ENCODE measurements around the gene INPP5A.

The INPP5A gene

DNA sequence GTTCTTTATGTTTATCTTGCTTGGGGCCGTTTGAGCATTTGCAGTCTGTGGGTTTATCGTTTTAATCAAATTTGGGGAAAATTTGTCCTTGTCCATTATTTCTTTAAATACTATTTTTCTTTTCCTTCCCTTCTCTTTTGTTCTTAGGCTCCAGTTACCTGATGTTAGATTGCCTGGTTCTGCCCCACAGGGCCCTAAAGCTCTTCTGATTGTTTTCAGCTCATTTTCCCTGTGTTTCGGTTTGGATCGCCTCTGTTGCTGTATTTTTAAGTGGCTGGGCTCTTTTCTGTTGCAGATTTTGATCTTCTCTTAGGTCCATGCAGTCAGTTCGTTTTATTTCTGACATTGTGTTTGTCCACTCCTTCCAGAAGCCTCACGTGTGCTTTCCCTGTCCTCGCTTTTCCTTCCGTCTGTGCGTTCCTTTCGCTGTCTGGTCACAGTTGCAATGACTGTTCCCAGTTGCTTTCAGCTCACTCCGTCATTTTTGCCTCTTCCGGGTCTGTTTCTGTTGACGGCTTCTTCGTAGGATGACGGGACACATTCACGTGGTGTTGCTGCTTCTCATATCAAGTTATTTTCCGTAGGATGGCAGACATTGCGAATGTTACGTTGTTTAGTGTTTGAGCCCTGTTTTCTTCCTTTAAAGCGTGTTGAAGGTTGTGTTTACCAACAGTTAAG lies 111.4 kb downstream of the INPP5A start:
- no peak overlapping the region for H3K4me3 ChIP-seq (ENCODE audit: low read length)
- TF ChIP-seq, protein P1, sequence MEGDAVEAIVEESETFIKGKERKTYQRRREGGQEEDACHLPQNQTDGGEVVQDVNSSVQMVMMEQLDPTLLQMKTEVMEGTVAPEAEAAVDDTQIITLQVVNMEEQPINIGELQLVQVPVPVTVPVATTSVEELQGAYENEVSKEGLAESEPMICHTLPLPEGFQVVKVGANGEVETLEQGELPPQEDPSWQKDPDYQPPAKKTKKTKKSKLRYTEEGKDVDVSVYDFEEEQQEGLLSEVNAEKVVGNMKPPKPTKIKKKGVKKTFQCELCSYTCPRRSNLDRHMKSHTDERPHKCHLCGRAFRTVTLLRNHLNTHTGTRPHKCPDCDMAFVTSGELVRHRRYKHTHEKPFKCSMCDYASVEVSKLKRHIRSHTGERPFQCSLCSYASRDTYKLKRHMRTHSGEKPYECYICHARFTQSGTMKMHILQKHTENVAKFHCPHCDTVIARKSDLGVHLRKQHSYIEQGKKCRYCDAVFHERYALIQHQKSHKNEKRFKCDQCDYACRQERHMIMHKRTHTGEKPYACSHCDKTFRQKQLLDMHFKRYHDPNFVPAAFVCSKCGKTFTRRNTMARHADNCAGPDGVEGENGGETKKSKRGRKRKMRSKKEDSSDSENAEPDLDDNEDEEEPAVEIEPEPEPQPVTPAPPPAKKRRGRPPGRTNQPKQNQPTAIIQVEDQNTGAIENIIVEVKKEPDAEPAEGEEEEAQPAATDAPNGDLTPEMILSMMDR (conservative IDR thresholded peaks at IDR 0.05; ENCODE audit: low read depth, low read length), result no peak
- DNase-seq (ENCODE audit: low read depth), result no peak

DNA sequence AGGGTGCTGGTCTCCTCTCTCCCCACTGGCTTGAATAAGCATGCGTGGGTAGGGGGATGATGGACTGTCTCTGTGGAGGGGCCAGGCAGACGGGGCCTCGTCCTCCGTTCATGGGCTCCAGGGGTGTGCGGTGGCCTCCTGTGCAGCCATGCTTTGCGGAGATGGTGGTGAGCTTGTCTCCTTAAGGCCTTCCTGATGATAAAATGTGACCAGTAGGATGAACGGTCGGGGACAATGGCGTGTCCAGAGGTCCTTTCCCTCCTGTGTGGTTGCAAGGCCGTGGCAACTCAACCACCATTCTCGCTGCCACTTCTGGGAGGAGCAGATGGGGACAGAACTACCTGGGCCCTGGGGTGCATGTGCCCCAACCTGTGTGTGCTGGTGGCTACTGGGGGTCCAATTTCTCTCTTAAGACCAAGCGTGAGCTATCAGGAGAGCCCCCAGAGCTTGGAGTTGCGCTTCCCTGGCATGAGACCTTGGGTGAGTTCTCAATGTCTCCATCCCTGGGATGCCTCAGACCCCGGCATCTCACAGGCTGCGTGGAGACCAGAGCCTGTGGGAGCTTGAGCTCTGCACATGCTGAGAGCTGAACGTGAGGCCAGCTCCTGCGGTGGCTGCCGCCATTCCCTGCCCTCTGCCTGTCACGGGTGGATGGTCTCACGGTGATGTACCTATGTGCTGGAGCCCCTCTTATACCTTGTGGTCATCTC lies 112.2 kb downstream of the INPP5A start:
- TF ChIP-seq, protein P1 (conservative IDR thresholded peaks at IDR 0.05; ENCODE audit: low read depth, low read length), result no peak
- no peak overlapping the region for H3K4me3 ChIP-seq (ENCODE audit: low read length)
- DNase-seq (ENCODE audit: low read depth), result no peak

DNA sequence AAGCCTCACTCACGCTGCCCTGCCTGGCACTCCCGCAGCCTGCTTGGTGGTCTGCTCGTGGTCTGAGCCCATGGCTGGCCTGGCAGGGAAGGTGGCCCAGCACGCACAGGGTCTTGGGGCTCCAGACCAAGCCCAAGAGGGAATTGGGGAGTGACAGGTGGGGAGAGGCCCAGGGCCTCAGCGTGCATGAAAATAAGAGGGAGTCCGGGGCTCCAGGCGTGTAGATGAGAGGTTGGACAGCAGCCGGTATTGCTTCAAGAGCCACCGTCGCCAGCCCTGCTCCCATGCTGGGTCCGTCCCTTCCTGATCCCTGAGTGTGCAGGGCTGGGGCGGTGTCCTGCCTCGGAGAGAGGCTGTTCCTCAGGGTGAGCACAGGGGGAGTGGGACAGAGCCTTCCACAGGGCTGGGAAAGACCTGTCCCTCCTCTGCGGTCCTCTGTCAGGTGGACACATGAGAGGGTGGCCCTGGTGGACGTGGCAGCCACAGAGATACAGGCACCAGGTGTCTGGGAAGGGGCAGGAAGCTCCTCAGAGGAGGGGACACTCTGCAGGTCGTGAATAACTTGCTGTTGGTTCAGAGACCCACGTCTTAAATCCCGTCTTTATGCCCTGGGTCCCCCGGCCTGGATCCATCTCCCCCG lies 113.1 kb downstream of the INPP5A start:
- H3K4me3 ChIP-seq (ENCODE audit: low read length), result no peak overlapping the region
- no peak for DNase-seq (ENCODE audit: low read depth)
- TF ChIP-seq, protein P1 (conservative IDR thresholded peaks at IDR 0.05; ENCODE audit: low read depth, low read length), result no peak

DNA sequence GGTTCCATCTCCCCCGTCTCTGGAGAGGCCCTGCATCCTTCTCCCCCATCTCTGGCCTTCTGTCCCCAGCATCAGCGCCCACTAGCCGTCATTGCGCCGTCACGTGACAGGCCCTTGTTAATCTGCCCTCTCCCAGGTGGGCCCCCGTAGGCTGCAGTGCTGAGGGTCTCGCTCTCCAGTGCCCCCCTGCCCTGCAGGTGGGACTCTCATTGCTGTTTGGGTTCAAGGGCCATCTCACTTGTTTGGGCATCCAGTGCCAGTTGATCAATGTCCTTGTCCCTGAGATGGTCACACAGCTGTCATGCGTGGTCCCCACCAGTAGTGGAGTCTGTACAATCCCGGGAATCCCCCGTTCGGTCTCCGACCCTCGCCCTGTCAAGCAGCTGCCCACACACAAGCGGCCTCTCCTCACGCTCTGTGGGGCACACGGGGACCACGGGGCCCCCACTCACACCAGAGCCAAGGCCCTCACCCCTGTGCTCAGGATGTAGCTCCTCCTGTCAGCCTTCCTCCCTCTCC lies 114.0 kb downstream of the INPP5A start:
- TF ChIP-seq, protein P1 (conservative IDR thresholded peaks at IDR 0.05; ENCODE audit: low read depth, low read length), result no peak
- DNase-seq (ENCODE audit: low read depth), result no peak
- no peak overlapping the region for H3K4me3 ChIP-seq (ENCODE audit: low read length)

DNA sequence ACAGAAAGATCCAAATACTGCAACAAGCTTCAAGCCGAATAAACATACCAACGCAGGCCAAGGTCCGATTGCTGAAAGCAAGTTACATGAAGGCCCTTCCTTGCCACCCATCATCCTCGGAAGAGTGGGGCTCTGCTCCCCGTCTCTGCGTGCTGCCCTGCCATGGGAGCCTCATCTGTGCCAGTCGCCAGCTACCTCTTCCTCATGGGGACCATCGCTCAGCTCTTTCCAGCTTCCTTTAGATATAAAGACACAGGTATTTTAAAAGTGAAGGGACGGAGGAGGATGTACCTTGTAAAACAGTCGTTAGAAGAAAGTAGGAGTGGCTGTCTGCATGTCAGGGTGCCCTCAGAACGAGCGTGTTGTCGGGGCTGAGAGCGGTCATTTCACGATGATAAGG lies 114.9 kb downstream of the INPP5A start:
- TF ChIP-seq, protein P1 (conservative IDR thresholded peaks at IDR 0.05; ENCODE audit: low read depth, low read length), result no peak

DNA sequence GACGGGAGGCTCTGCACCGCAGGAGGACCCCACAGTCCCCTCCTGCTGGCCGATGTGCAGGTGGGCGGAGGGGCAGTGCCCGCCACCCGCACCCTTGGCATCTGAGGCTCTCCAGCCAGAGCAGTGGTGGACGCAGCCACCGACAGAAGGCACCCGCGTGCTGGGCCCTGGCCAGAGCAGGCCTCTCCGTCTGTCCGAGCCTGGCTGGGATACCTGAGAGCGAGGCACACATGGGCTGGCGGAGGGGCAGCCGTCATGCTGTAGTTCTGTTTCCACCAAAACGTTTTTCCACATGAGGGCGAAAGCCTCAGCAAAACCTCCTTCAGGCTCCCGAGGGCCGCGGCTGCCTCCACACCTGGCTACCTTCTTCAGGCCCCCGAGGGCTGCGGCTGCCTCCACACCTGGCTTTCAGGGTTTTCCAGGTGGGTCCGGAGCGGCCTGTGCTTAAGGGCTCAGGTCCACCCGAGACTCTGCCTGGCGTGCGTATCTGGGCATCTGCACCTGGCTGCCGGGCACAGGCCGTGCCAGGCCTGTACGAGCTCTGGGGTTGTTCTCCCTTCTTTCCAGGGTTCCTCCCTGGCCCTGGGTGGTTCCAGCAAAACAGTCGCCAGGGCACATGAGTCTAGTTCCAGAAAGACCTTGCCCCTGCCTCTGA lies 115.5 kb downstream of the INPP5A start:
- no peak overlapping the region for H3K4me3 ChIP-seq (ENCODE audit: low read length)
- TF ChIP-seq, protein P1 (conservative IDR thresholded peaks at IDR 0.05; ENCODE audit: low read depth, low read length), result no peak
- DNase-seq (ENCODE audit: low read depth), result no peak

More for the DNA sequence above, 114.9 kb downstream of the INPP5A start:
- H3K4me3 ChIP-seq (ENCODE audit: low read length), result no peak overlapping the region
- no peak for DNase-seq (ENCODE audit: low read depth)
